Activated naive CD4-positive, alpha-beta T cell treated with Interleukin-2 at 50 U/mL for 16 hours (primary cell): ENCODE measurements around the gene RRP8.

Experiments used
- DNase-seq: peaks from one replicate; pipeline ENCODE4 v3.0.0-alpha.2; 2020

Gene RRP8

GRCh38 chr11:6616596-6617250, 13.3 kb upstream of the RRP8 start:
- DNase-seq, result no peak

DNA sequence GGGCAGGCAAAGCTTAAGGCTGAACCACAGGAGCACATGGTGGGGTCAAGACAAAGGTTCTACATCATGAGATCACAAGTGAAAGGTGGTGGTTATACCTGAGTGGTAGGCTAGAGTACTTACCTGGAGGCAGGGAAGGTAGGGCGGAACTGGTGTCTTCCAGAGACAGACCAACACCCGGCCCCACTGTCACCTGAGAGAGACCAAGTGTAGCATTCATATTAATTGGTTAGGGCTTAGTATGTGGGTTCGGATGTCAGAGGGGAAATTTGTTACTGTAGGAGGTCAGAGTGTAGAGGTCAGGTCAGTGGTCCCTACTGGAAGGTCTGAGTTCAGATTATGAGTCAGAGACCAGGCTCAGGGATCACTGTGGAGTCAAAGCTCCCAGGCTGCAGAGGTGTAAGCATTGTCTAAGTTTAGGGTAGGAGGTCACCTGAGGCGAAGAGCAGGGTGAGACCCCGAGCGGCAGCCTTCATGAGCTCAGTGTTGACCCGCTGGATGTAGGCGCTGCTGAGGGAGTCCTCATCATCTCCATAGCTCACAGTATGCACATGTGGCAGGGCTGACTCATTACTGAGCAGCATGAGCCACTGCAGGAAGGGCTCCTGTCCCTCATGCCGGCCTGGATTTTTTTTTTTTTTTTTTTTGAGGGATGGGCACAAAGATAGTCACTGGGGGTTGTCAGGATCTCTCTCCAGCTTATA, 12.6 kb upstream of the RRP8 start:
- DNase-seq, result no peak

DNA sequence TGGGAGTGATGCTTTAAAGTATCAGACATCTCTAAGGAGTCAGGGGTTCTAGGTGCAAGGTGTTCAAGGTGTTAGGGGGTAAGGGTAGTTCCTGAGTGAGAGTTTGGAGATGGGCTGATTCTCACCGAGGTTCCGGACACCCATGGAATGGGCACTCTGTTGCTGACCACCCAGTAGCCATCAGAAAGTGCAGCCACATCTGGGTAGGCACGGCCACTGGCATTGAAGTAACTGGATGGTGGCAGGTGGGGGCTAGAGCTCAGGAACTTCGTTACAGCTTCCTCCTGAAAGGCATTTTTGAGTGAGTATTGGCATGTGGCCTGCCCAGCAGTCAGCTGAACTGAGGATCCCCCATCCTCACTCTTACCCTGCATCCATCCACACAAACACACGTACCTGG, 11.6 kb upstream of the RRP8 start:
- DNase-seq, result no peak

DNA sequence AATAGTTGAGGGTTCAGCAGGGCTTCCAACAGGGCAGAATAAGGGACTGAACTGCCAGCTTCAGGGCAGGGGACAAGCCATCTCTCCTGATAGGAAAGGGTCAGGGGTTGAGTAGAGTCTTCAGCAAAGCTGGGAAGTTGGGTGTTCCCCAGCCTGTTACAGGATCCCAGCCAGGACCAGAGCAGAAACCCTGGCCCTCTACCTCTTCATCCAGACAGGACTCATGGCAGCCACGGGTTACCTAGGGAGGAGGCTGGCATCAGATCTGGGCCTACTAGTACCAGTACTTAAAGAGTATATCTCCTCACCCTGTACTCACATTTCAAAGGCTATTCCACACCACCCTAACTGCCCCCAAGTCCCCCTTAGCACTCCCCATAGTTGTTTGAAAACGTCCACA, 11.0 kb upstream of the RRP8 start:
- no peak for DNase-seq

GRCh38 chr11:6613496-6613895, 10.1 kb upstream of the RRP8 start:
- no peak for DNase-seq

DNA sequence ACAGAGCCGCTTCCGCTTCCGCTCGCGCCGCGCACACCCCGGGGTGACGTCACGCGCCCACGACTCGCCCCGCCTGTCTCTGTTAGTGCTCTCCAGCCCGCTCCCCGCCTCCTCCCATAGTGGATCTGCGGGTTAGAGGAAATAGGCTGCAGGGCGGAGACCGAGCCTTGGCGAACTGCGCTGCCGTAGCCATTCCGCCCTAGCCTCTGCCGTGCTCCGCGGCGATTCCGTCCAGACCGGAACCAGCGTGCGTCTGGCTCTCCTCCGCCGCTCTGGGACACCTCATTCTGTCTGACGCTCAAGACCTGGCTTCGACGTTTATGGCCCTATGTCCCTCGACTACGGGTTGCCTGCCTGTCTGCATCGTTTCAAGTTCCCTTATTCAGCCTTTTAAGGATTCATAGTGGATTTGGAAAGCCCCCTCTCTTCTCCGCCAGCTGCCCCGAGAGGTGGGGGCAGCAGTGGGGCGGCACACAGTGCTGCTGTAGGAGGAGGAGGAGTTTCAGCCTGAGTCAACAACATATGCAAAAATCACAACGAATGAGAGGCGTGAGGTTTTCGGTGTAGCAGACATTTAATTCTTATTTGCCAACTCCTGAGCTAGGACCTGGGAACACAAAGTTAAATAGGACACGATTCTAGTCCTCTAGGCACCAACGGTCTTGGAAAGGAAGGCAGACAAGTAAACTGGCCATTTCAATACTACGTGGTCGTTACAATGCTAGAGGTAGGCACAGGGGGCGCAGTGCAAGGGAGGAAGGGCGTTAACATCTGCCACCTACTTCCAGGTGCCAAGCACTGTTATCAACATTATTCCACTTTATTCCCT, 9.0 kb upstream of the RRP8 start, which contains the start of gene TAF10:
TSS of gene TAF10 (minus strand) at position 4 of the 829 bp plus-strand sequence. CDS start 27 bp downstream, outside the sequence.
- DNase-seq, result peak; percentile 93

DNA sequence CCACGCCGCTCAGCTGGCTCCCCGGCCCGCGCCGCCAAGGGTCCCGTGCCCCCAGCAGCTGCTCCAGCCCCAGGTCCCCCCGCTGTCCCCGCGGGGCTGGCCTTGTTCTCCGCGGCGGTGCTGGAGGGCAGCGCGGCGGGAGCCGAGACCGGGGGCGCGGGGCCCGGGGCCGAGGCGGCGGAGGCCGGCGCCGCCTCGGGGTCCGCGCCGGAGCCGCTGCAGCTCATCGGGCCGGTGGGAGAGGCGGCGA, 8.5 kb upstream of the RRP8 start:
- DNase-seq, result no peak

DNA sequence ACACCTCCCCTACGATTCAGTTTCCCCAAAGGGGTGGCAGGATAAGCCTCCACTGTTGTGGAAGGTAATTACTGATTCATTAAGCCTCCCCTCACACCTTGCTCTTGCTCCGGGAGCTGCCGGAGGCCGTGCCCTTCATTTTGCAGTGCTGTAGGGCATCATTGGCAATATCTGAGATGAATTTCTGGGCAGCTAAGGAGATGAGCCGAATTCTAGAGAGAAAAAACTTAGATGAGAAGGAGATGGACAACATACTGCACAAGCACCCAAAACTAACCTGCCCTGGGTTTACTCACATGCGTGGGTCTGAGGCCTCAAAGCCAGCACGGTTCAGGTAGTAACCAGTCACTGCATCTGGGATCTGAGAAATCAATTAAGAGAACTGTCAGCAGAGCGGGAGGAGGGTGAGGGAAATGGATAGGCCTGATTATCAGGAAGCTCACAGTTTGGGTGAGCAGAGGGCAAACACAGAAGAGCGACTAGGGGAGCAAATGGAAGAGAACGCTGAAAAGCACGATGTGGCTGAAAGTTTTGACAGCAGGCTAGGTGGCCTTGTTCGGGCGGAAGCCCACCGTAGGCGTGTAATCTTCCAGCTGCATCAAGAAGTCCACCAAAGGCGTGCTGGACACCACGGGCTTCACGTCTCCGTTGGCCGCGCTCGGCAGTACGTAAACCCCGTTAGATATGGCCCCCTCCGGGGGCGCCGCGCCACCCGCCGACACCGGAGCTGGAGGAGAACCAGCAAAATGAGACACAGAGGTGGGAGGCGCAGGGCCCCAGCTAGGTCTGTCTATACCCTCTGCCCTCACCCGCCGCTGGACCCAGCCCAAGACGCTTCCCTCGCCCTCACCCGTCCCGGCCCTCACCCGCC, 7.9 kb upstream of the RRP8 start:
- DNase-seq, result peak; percentile 24

GRCh38 chr11:6610591-6610990, 7.2 kb upstream of the RRP8 start:
- DNase-seq, result peak; percentile 1

DNA sequence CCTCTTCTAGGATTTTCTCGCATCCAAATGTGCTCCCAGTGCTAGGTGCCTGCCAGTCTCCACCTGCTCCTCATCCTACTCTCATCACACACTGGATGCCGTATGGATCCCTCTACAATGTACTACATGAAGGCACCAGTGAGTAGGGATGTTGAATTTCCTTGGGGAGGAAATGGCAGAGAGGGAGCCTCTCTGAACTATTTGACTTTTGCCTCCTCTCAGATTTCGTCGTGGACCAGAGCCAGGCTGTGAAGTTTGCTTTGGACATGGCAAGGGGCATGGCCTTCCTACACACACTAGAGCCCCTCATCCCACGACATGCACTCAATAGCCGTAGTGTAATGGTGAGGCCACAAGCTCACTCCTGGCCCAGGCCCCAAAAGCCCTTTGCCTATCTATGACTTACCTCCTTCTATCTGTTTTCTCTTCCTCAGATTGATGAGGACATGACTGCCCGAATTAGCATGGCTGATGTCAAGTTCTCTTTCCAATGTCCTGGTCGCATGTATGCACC, 6.1 kb upstream of the RRP8 start:
- peak; percentile 0 for DNase-seq

GRCh38 chr11:6608726-6609501, 5.5 kb upstream of the RRP8 start:
- peak; percentile 1 for DNase-seq

DNA sequence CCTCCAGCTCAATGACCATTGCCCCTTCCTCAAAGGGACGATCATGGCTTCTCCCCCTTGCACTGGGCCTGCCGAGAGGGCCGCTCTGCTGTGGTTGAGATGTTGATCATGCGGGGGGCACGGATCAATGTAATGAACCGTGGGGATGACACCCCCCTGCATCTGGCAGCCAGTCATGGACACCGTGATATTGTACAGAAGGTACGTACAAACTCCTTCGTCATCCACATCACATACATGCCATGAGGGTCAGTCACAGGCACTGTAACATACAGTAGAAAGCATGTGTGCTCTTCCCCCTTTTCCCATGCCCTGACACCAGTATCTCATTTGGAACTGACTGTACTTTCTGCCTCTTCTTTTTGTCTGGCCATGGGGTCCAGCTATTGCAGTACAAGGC, 4.6 kb upstream of the RRP8 start:
- peak; percentile 1 for DNase-seq

GRCh38 chr11:6607190-6607795, 3.9 kb upstream of the RRP8 start:
- DNase-seq, result peak; percentile 0

GRCh38 chr11:6606471-6607189, 3.2 kb upstream of the RRP8 start:
- peak; percentile 50 for DNase-seq

DNA sequence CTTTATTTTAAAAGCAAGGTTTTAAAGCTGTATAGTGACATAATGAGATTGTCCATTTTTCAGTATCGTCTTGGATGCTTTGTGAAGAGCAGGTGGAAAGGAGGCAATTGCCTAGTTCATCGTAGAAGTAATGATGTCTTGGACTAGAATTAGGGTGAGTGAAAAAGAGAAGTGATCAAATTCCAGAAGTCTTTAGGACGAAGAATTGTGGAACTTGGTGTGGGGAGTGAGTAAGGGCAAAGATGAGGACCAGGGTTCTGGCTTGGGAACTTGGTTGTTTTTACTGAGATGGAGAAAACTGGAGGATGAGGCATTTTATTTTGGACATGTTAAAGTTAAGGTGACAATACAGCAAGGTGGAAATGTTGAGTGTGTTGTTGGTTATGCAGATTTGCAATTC, 1.4 kb upstream of the RRP8 start:
- no peak for DNase-seq

DNA sequence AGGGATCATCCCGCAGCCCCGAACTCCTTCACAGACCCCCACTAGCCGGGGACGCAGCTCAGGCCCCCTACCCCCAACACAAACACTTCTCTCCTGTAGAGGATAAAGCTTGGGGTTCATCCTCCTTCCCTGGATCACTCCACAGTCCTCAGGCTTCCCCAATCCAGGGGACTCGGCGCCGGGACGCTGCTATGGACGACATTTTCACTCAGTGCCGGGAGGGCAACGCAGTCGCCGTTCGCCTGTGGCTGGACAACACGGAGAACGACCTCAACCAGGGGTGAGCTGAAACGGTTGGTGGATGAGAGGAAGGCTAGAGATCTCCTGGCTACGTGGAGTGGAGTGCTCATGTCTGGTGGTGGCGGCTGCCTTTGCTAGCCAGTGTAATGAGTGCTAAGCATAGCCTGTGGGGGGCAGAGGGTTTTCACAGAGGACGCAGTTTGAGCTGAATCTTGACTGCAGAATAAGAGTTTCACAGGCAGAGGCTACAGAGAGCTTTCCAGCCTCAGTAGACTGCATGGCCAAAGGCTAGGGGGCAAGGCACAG, 738 bp upstream of the RRP8 start:
- DNase-seq, result peak; percentile 54

GRCh38 chr11:6602096-6602940, 1.1 kb downstream of the RRP8 start:
- DNase-seq, result no peak

DNA sequence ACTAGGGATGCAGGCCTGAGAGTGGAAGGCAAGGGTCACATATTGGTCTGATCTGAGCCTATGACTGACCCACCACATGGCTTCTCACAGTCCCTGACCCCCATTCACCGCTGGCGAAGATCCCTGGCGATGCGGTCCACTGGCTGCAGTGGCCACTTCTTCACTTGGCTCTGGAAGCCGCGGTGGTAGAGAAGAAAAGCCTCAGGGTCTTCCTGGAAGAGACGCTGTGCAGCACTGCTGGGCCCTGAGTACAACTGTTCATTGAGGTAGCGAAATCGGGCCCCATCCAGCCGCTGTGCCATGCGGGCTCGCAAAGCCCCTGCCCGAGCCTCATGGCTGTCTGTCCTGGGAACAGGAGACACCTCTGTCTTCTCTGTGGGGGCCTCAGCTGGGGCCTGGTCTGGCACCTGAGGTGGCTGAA, 2.4 kb downstream of the RRP8 start:
- DNase-seq, result no peak

DNA sequence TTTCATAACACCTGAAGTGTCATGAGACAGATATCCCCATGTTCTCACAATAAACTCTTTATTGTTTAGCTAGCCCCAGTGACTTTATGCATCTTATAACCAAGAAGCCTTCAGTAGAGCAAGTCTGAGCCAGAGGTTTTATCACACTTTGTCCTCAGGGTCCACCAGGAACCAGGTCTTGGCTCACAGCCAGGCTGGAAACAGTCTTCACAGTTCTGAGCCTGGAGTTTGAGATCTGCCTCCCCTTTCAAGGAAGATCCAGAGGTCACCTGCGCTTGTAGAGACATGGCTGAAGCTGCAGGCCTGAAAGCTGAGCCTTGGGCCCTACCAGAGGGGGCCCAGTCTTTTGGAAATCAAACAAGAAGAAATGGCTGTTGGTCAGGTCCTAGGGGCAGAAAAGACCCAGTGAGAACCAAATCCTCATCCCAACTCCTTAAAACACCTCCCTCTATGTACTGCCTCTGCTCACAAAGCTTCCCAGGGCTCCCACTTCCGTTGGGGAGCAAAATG, 3.5 kb downstream of the RRP8 start:
- no peak for DNase-seq
